Natural killer cell (primary cell): ENCODE results near the gene PCP4L1. TPM values are rescaled to one million over a fixed set of nuclear protein-coding genes. Genes with fewer than 3 reads are reported as not detected.

Experiments
- ATAC-seq, 3 donors: fragments of 150-1000 bp in 2 of 3; fragments of 200-7000 bp in 1 of 3; cut with Tn5 transposase; 1 replicate in 1 of 3; 2 replicates in 2 of 3; pipeline ENCODE4 v1.10.0; 2021; ENCODE audit warnings: mild to moderate bottlenecking in 2 of 3, moderate library complexity in 2 of 3
- DNase-seq, 2 donors: peaks; one replicate each; pipeline versions ENCODE4 v3.0.0 to v3.0.0-alpha.2; 2013 to 2021; ENCODE audit warnings: mixed read lengths in 1 of 2
- H3K27ac ChIP-seq: one replicate; pipeline ENCODE4 v1.5.1; 2013; ENCODE audit warnings: mild to moderate bottlenecking, low read length
- H3K27me3 ChIP-seq: one replicate; pipeline ENCODE4 v1.6.1; 2013; ENCODE audit warnings: low read length; ENCODE audit not compliant: control insufficient read depth, insufficient read depth
- H3K36me3 ChIP-seq: one replicate; pipeline ENCODE4 v1.6.1; 2013; ENCODE audit warnings: low read length; ENCODE audit not compliant: control insufficient read depth, insufficient read depth
- H3K4me1 ChIP-seq: one replicate; pipeline ENCODE4 v1.6.1; 2013; ENCODE audit warnings: low read length; ENCODE audit not compliant: control insufficient read depth, insufficient read depth
- H3K4me3 ChIP-seq: one replicate; pipeline ENCODE4 v1.5.1; 2013; ENCODE audit warnings: low read length
- H3K9me3 ChIP-seq: one replicate; pipeline ENCODE4 v1.6.1; 2013; ENCODE audit warnings: low read length; ENCODE audit not compliant: control insufficient read depth, insufficient read depth
- H3K27ac Mint-ChIP-seq, 2 donors: one replicate each; pipeline ENCODE4 v1.8.0; 2022; ENCODE audit warnings: mild to moderate bottlenecking in 2 of 2, mixed read lengths in 2 of 2, moderate library complexity in 1 of 2
- H3K27me3 Mint-ChIP-seq, 2 donors: one replicate each; pipeline ENCODE4 v1.8.0; 2022; ENCODE audit warnings: low read depth in 2 of 2, mixed read lengths in 2 of 2
- H3K36me3 Mint-ChIP-seq: one replicate; pipeline ENCODE4 v1.8.0; 2022; ENCODE audit warnings: mixed read lengths
- H3K4me1 Mint-ChIP-seq, 2 donors: one replicate each; pipeline ENCODE4 v1.8.0; 2022; ENCODE audit warnings: mixed read lengths in 2 of 2
- H3K4me3 Mint-ChIP-seq: one replicate; pipeline ENCODE4 v1.8.0; 2022; ENCODE audit warnings: mild to moderate bottlenecking, moderate library complexity, mixed read lengths
- H3K9me3 Mint-ChIP-seq, 2 donors: one replicate each; pipeline ENCODE4 v1.8.0; 2022; ENCODE audit warnings: mixed read lengths in 2 of 2
- CTCF ChIP-seq: fragments of 200-600 bp; IDR thresholded peaks from one replicate; pipeline ENCODE4 v1.8.0; 2022; ENCODE audit warnings: antibody characterized with exemption
- WGBS: methylation state at CpG from one replicate; pipeline ENCODE4 v1.1.7; 2013; ENCODE audit warnings: missing lambda C conversion rate; ENCODE audit not compliant: insufficient coverage; 5-methylcytosine and 5-hydroxymethylcytosine counted together
- intact Hi-C: fragments of 100-400 bp; cut with micrococcal nuclease; formaldehyde crosslinking; loops from one replicate; pipeline ENCODE4 v1.14.2; 2022
- total RNA-seq, 4 donors: library from RNA; stranded (reverse); fragments of 120-200 nt in 1 of 4; gene quantifications; one replicate each; pipeline versions ENCODE4 v1.2.3 to v1.2.4, GENCODE V29; 2013 to 2022

PCP4L1 gene
- total RNA-seq, 3 donors from 2014 or later (not counting 1 experiment from before 2014, with no cell fraction given), result not detected

GRCh38 chr1:161300478-161300877 lies 41.9 kb downstream of the PCP4L1 start:
- Histone ChIP-seq H3K4me3 (no peak overlapping the region), H3K36me3 (peaks cover 9% of the 10 kb centered on the region), H3K27me3 (no peaks in the 10 kb centered on the region), H3K27ac (no peak overlapping the region), H3K4me1 (peaks cover 15% of the 10 kb centered on the region), H3K9me3 (no peaks in the 10 kb centered on the region)
- no peak for ATAC-seq
- Mint-ChIP-seq H3K4me3 (no peak overlapping the region), H3K4me1 (peaks cover 27 to 30% of the 10 kb centered on the region in 2 donors), H3K9me3 (no peaks in the 10 kb centered on the region), H3K27ac (no peak overlapping the region), H3K27me3 (no peaks in the 10 kb centered on the region), H3K36me3 (no peaks in the 10 kb centered on the region)
- intact Hi-C loops, result no loop called here
- WGBS, result 93% methylated on average over 3 of the region's 4 CpGs
- TF ChIP-seq CTCF, result no peak
- no peak for DNase-seq

GRCh38 chr1:161304927-161305866 lies 46.7 kb downstream of the PCP4L1 start:
- intact Hi-C loops, result loop anchor here (5.0 kb wide), 1 partner anchor 78 kb away; the partner anchor contains the start of gene TOMM40L

GRCh38 chr1:161305867-161306519 lies 47.4 kb downstream of the PCP4L1 start:
- WGBS, result 1% methylated on average over 28 of the region's 31 CpGs
- peak overlapping the region; percentile 97 for H3K4me3 Mint-ChIP-seq

More at GRCh38 chr1:161304927-161305866, 46.7 kb downstream of the PCP4L1 start:
- Histone ChIP-seq H3K4me1 (peaks cover 28% of the 10 kb centered on the region), H3K36me3 (peaks cover 9% of the 10 kb centered on the region), H3K9me3 (no peaks in the 10 kb centered on the region), H3K4me3 (peak overlapping the region; percentile 78), H3K27ac (peak overlapping the region; percentile 74), H3K27me3 (no peaks in the 10 kb centered on the region)
- ATAC-seq (peak; percentile 6 to 39 (median 20)), DNase-seq (peak in 1 of 2 donors; percentile 44)
- Mint-ChIP-seq H3K27ac (peak overlapping the region; percentile 90 to 96), H3K9me3 (no peaks in the 10 kb centered on the region), H3K4me1 (peaks cover 28% of the 10 kb centered on the region in 2 donors), H3K36me3 (no peaks in the 10 kb centered on the region), H3K4me3 (peak overlapping the region; percentile 97), H3K27me3 (no peaks in the 10 kb centered on the region)
- TF ChIP-seq CTCF, result no peak
- WGBS, result 10% methylated on average over 17 of the region's 17 CpGs

More at GRCh38 chr1:161305867-161306519, 47.4 kb downstream of the PCP4L1 start:
- ATAC-seq (peak; percentile 88 to 96 (median 94)), DNase-seq (peak; percentile 70 to 94)
- intact Hi-C loops, result loop anchor here (1.0 to 5.0 kb wide), 2 partner anchors 8 to 79 kb away; partner anchors contain the start of genes SDHC and TOMM40L
- Histone ChIP-seq H3K27ac (peak overlapping the region; percentile 74), H3K9me3 (no peaks in the 10 kb centered on the region), H3K27me3 (no peaks in the 10 kb centered on the region), H3K4me3 (peak overlapping the region; percentile 78), H3K4me1 (peaks cover 28% of the 10 kb centered on the region), H3K36me3 (peaks cover 9% of the 10 kb centered on the region)
- H3K4me1 Mint-ChIP-seq, result peaks cover 28% of the 10 kb centered on the region in 2 donors
- H3K27ac Mint-ChIP-seq, result peak overlapping the region; percentile 90 to 96
- no peaks in the 10 kb centered on the region for H3K27me3 Mint-ChIP-seq
- H3K9me3 Mint-ChIP-seq, result no peaks in the 10 kb centered on the region
- H3K36me3 Mint-ChIP-seq, result no peaks in the 10 kb centered on the region
- no peak for TF ChIP-seq CTCF
